GM20431 (cell line): ENCODE data around the gene ZC2HC1C.

Source experiments
- in situ Hi-C: fragments of 300-500 bp; cut with MseI, MboI; formaldehyde crosslinking; loops from one replicate; pipeline ENCODE4 v1.15.0; 2020; ENCODE audit warnings: low sequenced_read_pairs; ENCODE audit not compliant: unreplicated experiment

ZC2HC1C gene

GRCh38 chr14:75127474-75127820 is 58.0 kb downstream of the ZC2HC1C start:
- in situ Hi-C loops: loop anchor here (25.0 kb wide), 1 partner anchor 335 kb away; no protein-coding TSS in a partner anchor

GRCh38 chr14:75127903-75128595 is 58.6 kb downstream of the ZC2HC1C start:
- in situ Hi-C loops: loop anchor here (25.0 kb wide), 1 partner anchor 334 kb away; no protein-coding TSS in a partner anchor

- in situ Hi-C loops: loop anchor here (25.0 kb wide), 1 partner anchor 334 kb away; no protein-coding TSS in a partner anchor
Observed at GRCh38 chr14:75128596-75128990, 59.2 kb downstream of the ZC2HC1C start.
